ENCODE results near the gene RAB11FIP4.

GRCh38 chr17:31398381-31399311 lies 7.2 kb downstream of the RAB11FIP4 start:
- TF ChIP-seq CTCF (IDR thresholded peaks at IDR 0.05) (no peak), POLR2A (IDR thresholded peaks at IDR 0.05) (no peak)
